ENCODE measurements around the gene RALGPS1. TPM values are rescaled to one million over a fixed set of nuclear protein-coding genes. Genes with fewer than 3 reads are reported as not detected.

Gene RALGPS1
- polyA plus RNA-seq, 1 of the 3 experiments (the other 2 are of a cell fraction), result 3.9 TPM

DNA sequence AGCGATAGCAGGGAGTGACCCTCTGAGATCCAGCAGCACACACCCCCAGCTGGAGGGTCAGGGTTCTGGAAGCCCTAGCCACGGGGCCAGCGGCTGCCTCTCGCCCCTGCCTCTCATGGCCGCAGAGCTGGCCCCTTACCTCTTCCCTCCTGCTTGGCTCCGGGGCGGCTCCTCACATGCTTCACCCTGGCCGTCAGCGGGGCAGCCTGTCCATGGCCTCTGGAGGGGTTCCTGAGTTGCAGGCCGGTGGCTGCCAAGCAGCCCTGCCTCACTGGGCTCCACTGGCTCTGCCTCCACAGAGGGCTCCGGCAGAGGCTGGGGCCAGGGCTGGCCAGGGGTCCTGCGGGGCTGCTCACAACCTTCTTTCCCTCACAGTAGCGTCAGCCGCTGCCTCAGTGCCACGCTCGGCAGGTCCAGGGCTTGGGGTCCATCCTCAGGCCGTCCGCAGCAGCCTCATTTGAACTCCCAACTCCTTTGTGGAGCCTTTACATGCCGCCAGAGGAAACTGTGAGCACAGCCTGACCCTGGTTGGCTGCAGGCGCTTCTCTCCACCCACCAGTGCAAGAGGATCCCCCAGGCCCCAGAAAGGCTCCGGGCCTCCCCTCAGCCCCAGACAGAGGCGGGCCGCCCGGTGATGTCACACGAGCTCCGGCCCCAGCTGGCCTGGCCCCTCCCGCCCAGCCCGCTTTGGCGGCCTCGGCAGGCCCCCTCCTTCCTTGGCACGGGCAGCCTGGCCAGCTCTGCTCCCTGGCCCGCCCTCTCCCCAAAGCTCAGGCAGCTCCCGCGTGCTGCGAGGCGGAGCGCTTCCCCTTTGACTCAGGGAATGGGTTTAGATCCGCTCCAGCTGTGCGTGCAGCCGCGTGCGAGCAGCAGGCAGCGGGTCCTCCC is 207.8 kb downstream of the RALGPS1 start, which contains the start of gene ANGPTL2:
Gene ANGPTL2 (minus strand): TSS at position 460 of the 888 bp plus-strand sequence. CDS start 13,904 bp downstream, outside the sequence.
- Histone ChIP-seq H2AFZ (ENCODE audit: low read depth) (peak within 1 kb of the TSS; percentile 92), H3K4me1 (ENCODE audit: control insufficient read depth in 1 of 2, insufficient read depth in 2 of 2, low read depth in 1 of 2, low read length in 1 of 2) (peaks cover 12 to 35% of the 10 kb centered on the region in 2 experiments; a peak in 1 of 4 replicates), H3K27ac (ENCODE audit: low read depth in 2 of 2, low read length in 1 of 2) (peak within 1 kb of the TSS; percentile 69 to 75), H3F3A (replicated peaks; ENCODE audit: insufficient read depth) (no peaks in the 10 kb centered on the region), H3K27me3 (ENCODE audit: insufficient read depth) (no peaks in the 10 kb centered on the region), H3K9ac (peak within 1 kb of the TSS; percentile 72), H3K4me2 (peak within 1 kb of the TSS; percentile 97), H4K20me1 (ENCODE audit: insufficient read depth) (no peaks in the 10 kb centered on the region), H3K9me2 (no peaks in the 10 kb centered on the region), H3K36me3 (replicated peaks in 1 of 2; ENCODE audit: control insufficient read depth in 1 of 2, insufficient read depth in 2 of 2, low read length in 1 of 2) (no peaks in the 10 kb centered on the region), H3K4me3 (ENCODE audit: low read depth in 2 of 2, low read length in 1 of 2) (peak within 1 kb of the TSS; percentile 60 to 68), H3K9me3 (no peaks in the 10 kb centered on the region), H3K79me2 (ENCODE audit: insufficient read depth) (peaks cover 13% of the 10 kb centered on the region; the same call in 1 of the 2 replicates)
- CTCF ChIA-PET, result interaction anchor here (0.8 to 2.2 kb wide), 12 partner anchors 8 to 182 kb away, joined by 3 to 7 read pairs (median 4); no protein-coding TSS in a partner anchor
- DNase-seq, result peak; percentile 94
- TF ChIP-seq SMC3 (IDR thresholded peaks at IDR 0.05; ENCODE audit: low read depth, low read length) (0 out of 2 replicates have a peak, but pooled peaks have one; percentile 2), EZH2phosphoT487 (IDR thresholded peaks at IDR 0.05; ENCODE audit: borderline replicate concordance, low read depth) (no peak), POLR2AphosphoS5 (IDR thresholded peaks at IDR 0.05; ENCODE audit: low read depth, low read length) (peak; percentile 64; the same call in 1 of the 2 replicates), GATA2 (CRISPR knock-in tag; IDR thresholded peaks at IDR 0.05) (peak; percentile 19; the same call in 1 of the 2 replicates), FOXJ3 (CRISPR knock-in tag; IDR thresholded peaks at IDR 0.05) (no peak), TAF1 (IDR thresholded peaks at IDR 0.05; ENCODE audit: borderline replicate concordance, low read depth, low read length) (peak; percentile 53; the same call in 1 of the 2 replicates), TCF12 (IDR thresholded peaks at IDR 0.05) (no peak; the same call in 1 of the 2 replicates), NFIC (IDR thresholded peaks at IDR 0.05; ENCODE audit: borderline replicate concordance) (peak; percentile 60; the same call in 1 of the 2 replicates), YY1 (IDR thresholded peaks at IDR 0.05; ENCODE audit: low read depth) (no peak), MXI1 (IDR thresholded peaks at IDR 0.05; ENCODE audit: low read depth, low read length) (peak; percentile 68)
- TF ChIP-seq, protein P1, sequence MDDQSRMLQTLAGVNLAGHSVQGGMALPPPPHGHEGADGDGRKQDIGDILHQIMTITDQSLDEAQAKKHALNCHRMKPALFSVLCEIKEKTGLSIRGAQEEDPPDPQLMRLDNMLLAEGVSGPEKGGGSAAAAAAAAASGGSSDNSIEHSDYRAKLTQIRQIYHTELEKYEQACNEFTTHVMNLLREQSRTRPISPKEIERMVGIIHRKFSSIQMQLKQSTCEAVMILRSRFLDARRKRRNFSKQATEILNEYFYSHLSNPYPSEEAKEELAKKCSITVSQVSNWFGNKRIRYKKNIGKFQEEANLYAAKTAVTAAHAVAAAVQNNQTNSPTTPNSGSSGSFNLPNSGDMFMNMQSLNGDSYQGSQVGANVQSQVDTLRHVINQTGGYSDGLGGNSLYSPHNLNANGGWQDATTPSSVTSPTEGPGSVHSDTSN (IDR thresholded peaks at IDR 0.05), result peak; percentile 18
- TF ChIP-seq, protein P2, sequence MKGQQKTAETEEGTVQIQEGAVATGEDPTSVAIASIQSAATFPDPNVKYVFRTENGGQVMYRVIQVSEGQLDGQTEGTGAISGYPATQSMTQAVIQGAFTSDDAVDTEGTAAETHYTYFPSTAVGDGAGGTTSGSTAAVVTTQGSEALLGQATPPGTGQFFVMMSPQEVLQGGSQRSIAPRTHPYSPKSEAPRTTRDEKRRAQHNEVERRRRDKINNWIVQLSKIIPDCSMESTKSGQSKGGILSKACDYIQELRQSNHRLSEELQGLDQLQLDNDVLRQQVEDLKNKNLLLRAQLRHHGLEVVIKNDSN (IDR thresholded peaks at IDR 0.05; ENCODE audit: borderline replicate concordance, low read depth), result no peak
- TF ChIP-seq, protein P3, sequence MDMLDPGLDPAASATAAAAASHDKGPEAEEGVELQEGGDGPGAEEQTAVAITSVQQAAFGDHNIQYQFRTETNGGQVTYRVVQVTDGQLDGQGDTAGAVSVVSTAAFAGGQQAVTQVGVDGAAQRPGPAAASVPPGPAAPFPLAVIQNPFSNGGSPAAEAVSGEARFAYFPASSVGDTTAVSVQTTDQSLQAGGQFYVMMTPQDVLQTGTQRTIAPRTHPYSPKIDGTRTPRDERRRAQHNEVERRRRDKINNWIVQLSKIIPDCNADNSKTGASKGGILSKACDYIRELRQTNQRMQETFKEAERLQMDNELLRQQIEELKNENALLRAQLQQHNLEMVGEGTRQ (IDR thresholded peaks at IDR 0.05; ENCODE audit: borderline replicate concordance, low read depth, low read length), result no peak
- TF ChIP-seq, protein P4, sequence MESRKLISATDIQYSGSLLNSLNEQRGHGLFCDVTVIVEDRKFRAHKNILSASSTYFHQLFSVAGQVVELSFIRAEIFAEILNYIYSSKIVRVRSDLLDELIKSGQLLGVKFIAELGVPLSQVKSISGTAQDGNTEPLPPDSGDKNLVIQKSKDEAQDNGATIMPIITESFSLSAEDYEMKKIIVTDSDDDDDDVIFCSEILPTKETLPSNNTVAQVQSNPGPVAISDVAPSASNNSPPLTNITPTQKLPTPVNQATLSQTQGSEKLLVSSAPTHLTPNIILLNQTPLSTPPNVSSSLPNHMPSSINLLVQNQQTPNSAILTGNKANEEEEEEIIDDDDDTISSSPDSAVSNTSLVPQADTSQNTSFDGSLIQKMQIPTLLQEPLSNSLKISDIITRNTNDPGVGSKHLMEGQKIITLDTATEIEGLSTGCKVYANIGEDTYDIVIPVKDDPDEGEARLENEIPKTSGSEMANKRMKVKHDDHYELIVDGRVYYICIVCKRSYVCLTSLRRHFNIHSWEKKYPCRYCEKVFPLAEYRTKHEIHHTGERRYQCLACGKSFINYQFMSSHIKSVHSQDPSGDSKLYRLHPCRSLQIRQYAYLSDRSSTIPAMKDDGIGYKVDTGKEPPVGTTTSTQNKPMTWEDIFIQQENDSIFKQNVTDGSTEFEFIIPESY (IDR thresholded peaks at IDR 0.05; ENCODE audit: borderline replicate concordance, low read depth), result no peak
- TF ChIP-seq, protein P5, sequence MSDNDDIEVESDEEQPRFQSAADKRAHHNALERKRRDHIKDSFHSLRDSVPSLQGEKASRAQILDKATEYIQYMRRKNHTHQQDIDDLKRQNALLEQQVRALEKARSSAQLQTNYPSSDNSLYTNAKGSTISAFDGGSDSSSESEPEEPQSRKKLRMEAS (IDR thresholded peaks at IDR 0.05; ENCODE audit: low read depth), result peak; percentile 93
- TF ChIP-seq, protein P6, sequence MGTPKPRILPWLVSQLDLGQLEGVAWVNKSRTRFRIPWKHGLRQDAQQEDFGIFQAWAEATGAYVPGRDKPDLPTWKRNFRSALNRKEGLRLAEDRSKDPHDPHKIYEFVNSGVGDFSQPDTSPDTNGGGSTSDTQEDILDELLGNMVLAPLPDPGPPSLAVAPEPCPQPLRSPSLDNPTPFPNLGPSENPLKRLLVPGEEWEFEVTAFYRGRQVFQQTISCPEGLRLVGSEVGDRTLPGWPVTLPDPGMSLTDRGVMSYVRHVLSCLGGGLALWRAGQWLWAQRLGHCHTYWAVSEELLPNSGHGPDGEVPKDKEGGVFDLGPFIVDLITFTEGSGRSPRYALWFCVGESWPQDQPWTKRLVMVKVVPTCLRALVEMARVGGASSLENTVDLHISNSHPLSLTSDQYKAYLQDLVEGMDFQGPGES (IDR thresholded peaks at IDR 0.05; ENCODE audit: low read depth, low read length), result no peak
- POLR2A ChIA-PET, result interaction anchor here (1.0 to 1.5 kb wide), 2 partner anchors 16 to 86 kb away, joined by 3 to 10 read pairs; no protein-coding TSS in a partner anchor
- WGBS (ENCODE audit: low lambda C conversion rate), result 10% methylated on average over 11 of the region's 43 CpGs
